ENCODE data around the gene CACYBP. TPM values are rescaled to one million over a fixed set of nuclear protein-coding genes. Genes with fewer than 3 reads are reported as not detected.

Gene CACYBP
- total and polyA plus RNA-seq, 2 donors from 2014 or later: 49.7 to 97.4 TPM

- peak in 2 of 5 donors; percentile 14 to 70 for DNase-seq
- peak; percentile 30 for FAIRE-seq
- Histone ChIP-seq H3K27ac (ENCODE audit: low read depth in 2 of 2, low read length in 2 of 2) (no peak overlapping the region), H3K4me3 (ENCODE audit: low read length in 3 of 3) (no peak overlapping the region), H3K9me3 (ENCODE audit: control insufficient read depth in 2 of 3, insufficient read depth in 1 of 3, low read length in 3 of 3) (no peaks in the 10 kb centered on the region), H3K4me1 (ENCODE audit: control insufficient read depth in 2 of 3, insufficient read depth in 2 of 3, low read depth in 1 of 3, low read length in 3 of 3) (no peaks in the 10 kb centered on the region), H3K9ac (ENCODE audit: low read length in 3 of 3) (no peak overlapping the region), H3K36me3 (ENCODE audit: control insufficient read depth in 2 of 3, insufficient read depth in 3 of 3, low read length in 3 of 3) (peaks cover 0 to 7% (median 4%) of the 10 kb centered on the region in 3 donors), H3K27me3 (ENCODE audit: control insufficient read depth, insufficient read depth, low read length) (no peaks in the 10 kb centered on the region)
- TF ChIP-seq CTCF (IDR thresholded peaks at IDR 0.05; ENCODE audit: borderline replicate concordance, extremely low read depth, insufficient read depth): peak; percentile 47
- intact Hi-C loops (cut with DNase I): loop anchor here (10.0 kb wide), 1 partner anchor 208 kb away; no protein-coding TSS in a partner anchor
Measured at GRCh38 chr1:174982971-174983689, 16.6 kb upstream of the CACYBP start.

- Histone ChIP-seq H3K36me3 (ENCODE audit: control insufficient read depth in 2 of 3, insufficient read depth in 3 of 3, low read length in 3 of 3) (peaks cover 0 to 7% (median 0%) of the 10 kb centered on the region in 3 donors), H3K9me3 (ENCODE audit: control insufficient read depth in 2 of 3, insufficient read depth in 1 of 3, low read length in 3 of 3) (no peaks in the 10 kb centered on the region), H3K4me1 (ENCODE audit: control insufficient read depth in 2 of 3, insufficient read depth in 2 of 3, low read depth in 1 of 3, low read length in 3 of 3) (no peaks in the 10 kb centered on the region), H3K4me3 (ENCODE audit: low read length in 3 of 3) (no peak overlapping the region), H3K27me3 (ENCODE audit: control insufficient read depth, insufficient read depth, low read length) (no peaks in the 10 kb centered on the region), H3K27ac (ENCODE audit: low read depth in 2 of 2, low read length in 2 of 2) (no peak overlapping the region), H3K9ac (ENCODE audit: low read length in 3 of 3) (no peak overlapping the region)
- FAIRE-seq (no peak), DNase-seq (no peak)
- intact Hi-C loops (cut with DNase I): loop anchor here (10.0 kb wide), 1 partner anchor 210 kb away; no protein-coding TSS in a partner anchor
- TF ChIP-seq CTCF (IDR thresholded peaks at IDR 0.05; ENCODE audit: borderline replicate concordance, extremely low read depth, insufficient read depth): no peak
Measured at GRCh38 chr1:174984952-174985351, 14.8 kb upstream of the CACYBP start.

- H3K36me3 ChIP-seq (ENCODE audit: control insufficient read depth in 2 of 3, insufficient read depth in 3 of 3, low read length in 3 of 3): no peaks in the 10 kb centered on the region
- no peak for FAIRE-seq
- H3K9me3 ChIP-seq (ENCODE audit: control insufficient read depth in 2 of 3, insufficient read depth in 1 of 3, low read length in 3 of 3): no peaks in the 10 kb centered on the region
- H3K9ac ChIP-seq (ENCODE audit: low read length in 3 of 3): no peak overlapping the region
- H3K4me1 ChIP-seq (ENCODE audit: control insufficient read depth in 2 of 3, insufficient read depth in 2 of 3, low read depth in 1 of 3, low read length in 3 of 3): no peaks in the 10 kb centered on the region
- no peaks in the 10 kb centered on the region for H3K27me3 ChIP-seq (ENCODE audit: control insufficient read depth, insufficient read depth, low read length)
- no peak for DNase-seq
- no peak overlapping the region for H3K4me3 ChIP-seq (ENCODE audit: low read length in 3 of 3)
- intact Hi-C loops (cut with DNase I): loop anchor here (10.0 kb wide), 1 partner anchor 214 kb away; no protein-coding TSS in a partner anchor
- no peak overlapping the region for H3K27ac ChIP-seq (ENCODE audit: low read depth in 2 of 2, low read length in 2 of 2)
- no peak for TF ChIP-seq CTCF (IDR thresholded peaks at IDR 0.05; ENCODE audit: borderline replicate concordance, extremely low read depth, insufficient read depth)
Measured at GRCh38 chr1:174988539-174988938, 11.2 kb upstream of the CACYBP start.
